HepG2 (cell line): ENCODE measurements around the gene AMIGO1. TPM values are rescaled to one million over a fixed set of nuclear protein-coding genes. Genes with fewer than 3 reads are reported as not detected.

ENCODE experiments used
- KMT2A ChIP-seq: sonication (generic); formaldehyde crosslinking; IDR thresholded peaks from 2 replicates; pipeline ENCODE4 v1.4.0; 2020; ENCODE audit warnings: missing genetic modification reagents
- NFIB ChIP-seq: sonication (generic); formaldehyde crosslinking; IDR thresholded peaks from 2 replicates; pipeline ENCODE4 v1.9.0; 2021; ENCODE audit warnings: missing genetic modification reagents, mild to moderate bottlenecking, borderline replicate concordance
- SALL1 ChIP-seq: sonication (generic); formaldehyde crosslinking; IDR thresholded peaks from 2 replicates; pipeline ENCODE4 v1.8.0; 2022; ENCODE audit warnings: mild to moderate bottlenecking, missing genetic modification reagents
- ZNF10 ChIP-seq: sonication (generic); formaldehyde crosslinking; IDR thresholded peaks from 2 replicates; pipeline ENCODE4 v1.4.0; 2020; ENCODE audit warnings: mild to moderate bottlenecking, low read depth, missing genetic modification reagents, borderline replicate concordance
- ZNF776 ChIP-seq: sonication (generic); formaldehyde crosslinking; IDR thresholded peaks from 2 replicates; pipeline ENCODE4 v1.4.0; 2020; ENCODE audit warnings: mild to moderate bottlenecking, missing genetic modification reagents
- ZSCAN29 ChIP-seq: sonication (generic); formaldehyde crosslinking; conservative IDR thresholded peaks from 2 replicates; pipeline ENCODE4 v1.4.0; 2020; ENCODE audit warnings: mild to moderate bottlenecking, missing genetic modification reagents
- polyA plus RNA-seq, 8 experiments: library from polyadenylated mRNA; depleted of rRNA in 3 of 8; stranded (reverse) in 7 of 8; unstranded in 1 of 8; fragments of >200 nt; fragmentation: Illumina TruSeq in 4 of 8; extraction: Trizol in 4 of 8; gene quantifications; 2 replicates each; pipeline versions ENCODE4 v1.2.1 to v1.2.3, GENCODE V29; 2011 to 2016; ENCODE audit warnings: low read depth in 4 of 8, missing spikeins in 1 of 8, mixed read lengths in 1 of 8; ENCODE audit not compliant: insufficient read depth in 1 of 8
- total RNA-seq, 5 experiments: library from RNA; depleted of rRNA; stranded (reverse); fragments of >200 nt; fragmentation: Illumina TruSeq; extraction: Trizol; gene quantifications; 2 replicates each; pipeline ENCODE4 v1.2.3, GENCODE V29; 2016; ENCODE audit warnings: low read depth in 1 of 5
- TF ChIP-seq, protein P1 (sequence below): sonication (generic); formaldehyde crosslinking; IDR thresholded peaks from 2 replicates; pipeline ENCODE4 v1.4.0; 2020; ENCODE audit warnings: missing genetic modification reagents, borderline replicate concordance
- TF ChIP-seq, protein P2 (sequence below): sonication (generic); formaldehyde crosslinking; conservative IDR thresholded peaks from 2 replicates; pipeline ENCODE4 v1.4.0; 2020; ENCODE audit warnings: missing genetic modification reagents
- TF ChIP-seq, protein P3 (sequence below): sonication (generic); formaldehyde crosslinking; IDR thresholded peaks from 2 replicates; pipeline ENCODE4 v1.8.1; 2023; ENCODE audit warnings: mild to moderate bottlenecking, missing genetic modification reagents, borderline replicate concordance
- TF ChIP-seq, protein P4 (sequence below): sonication (generic); formaldehyde crosslinking; IDR thresholded peaks from 2 replicates; pipeline ENCODE4 v1.4.0; 2020; ENCODE audit warnings: missing genetic modification reagents

AMIGO1 gene
- total and polyA plus RNA-seq, 2 of the 13 experiments (the other 11 are each of a cell fraction or from before 2014, with no cell fraction given): 0.40 to 1.3 TPM

DNA sequence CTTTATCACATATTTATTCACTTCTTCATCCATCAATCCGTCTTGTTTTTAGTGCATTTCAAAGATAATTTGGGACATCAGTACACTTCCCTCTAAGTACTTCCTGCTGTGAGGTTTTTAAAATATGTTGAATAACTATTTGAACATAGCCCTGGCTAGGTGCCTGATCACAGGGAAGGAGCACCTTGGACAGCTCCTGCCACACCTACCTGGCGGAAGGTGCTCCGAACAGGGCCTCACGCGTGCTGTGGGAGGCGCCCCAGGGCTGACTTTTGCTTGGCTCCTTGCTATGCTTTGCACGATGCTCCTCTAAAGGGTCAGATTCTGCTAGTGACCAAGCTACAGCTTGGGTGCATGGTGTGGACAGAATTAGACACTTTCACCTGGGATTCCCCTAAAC is 30.7 kb downstream of the AMIGO1 start (continued):
- TF ChIP-seq, protein P1, sequence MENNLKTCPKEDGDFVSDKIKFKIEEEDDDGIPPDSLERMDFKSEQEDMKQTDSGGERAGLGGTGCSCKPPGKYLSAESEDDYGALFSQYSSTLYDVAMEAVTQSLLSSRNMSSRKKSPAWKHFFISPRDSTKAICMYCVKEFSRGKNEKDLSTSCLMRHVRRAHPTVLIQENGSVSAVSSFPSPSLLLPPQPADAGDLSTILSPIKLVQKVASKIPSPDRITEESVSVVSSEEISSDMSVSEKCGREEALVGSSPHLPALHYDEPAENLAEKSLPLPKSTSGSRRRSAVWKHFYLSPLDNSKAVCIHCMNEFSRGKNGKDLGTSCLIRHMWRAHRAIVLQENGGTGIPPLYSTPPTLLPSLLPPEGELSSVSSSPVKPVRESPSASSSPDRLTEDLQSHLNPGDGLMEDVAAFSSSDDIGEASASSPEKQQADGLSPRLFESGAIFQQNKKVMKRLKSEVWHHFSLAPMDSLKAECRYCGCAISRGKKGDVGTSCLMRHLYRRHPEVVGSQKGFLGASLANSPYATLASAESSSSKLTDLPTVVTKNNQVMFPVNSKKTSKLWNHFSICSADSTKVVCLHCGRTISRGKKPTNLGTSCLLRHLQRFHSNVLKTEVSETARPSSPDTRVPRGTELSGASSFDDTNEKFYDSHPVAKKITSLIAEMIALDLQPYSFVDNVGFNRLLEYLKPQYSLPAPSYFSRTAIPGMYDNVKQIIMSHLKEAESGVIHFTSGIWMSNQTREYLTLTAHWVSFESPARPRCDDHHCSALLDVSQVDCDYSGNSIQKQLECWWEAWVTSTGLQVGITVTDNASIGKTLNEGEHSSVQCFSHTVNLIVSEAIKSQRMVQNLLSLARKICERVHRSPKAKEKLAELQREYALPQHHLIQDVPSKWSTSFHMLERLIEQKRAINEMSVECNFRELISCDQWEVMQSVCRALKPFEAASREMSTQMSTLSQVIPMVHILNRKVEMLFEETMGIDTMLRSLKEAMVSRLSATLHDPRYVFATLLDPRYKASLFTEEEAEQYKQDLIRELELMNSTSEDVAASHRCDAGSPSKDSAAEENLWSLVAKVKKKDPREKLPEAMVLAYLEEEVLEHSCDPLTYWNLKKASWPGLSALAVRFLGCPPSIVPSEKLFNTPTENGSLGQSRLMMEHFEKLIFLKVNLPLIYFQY (CRISPR knock-in tag): no peak
- TF ChIP-seq KMT2A (CRISPR knock-in tag): no peak
- peak; percentile 61 for TF ChIP-seq SALL1 (CRISPR knock-in tag)
- TF ChIP-seq ZNF776 (CRISPR knock-in tag): no peak
- TF ChIP-seq, protein P2, sequence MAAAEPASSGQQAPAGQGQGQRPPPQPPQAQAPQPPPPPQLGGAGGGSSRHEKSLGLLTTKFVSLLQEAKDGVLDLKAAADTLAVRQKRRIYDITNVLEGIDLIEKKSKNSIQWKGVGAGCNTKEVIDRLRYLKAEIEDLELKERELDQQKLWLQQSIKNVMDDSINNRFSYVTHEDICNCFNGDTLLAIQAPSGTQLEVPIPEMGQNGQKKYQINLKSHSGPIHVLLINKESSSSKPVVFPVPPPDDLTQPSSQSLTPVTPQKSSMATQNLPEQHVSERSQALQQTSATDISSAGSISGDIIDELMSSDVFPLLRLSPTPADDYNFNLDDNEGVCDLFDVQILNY (CRISPR knock-in tag): no peak
- TF ChIP-seq, protein P3, sequence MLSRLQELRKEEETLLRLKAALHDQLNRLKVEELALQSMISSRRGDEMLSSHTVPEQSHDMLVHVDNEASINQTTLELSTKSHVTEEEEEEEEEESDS: no peak
- no peak for TF ChIP-seq ZSCAN29 (CRISPR knock-in tag)
- TF ChIP-seq ZNF10 (CRISPR knock-in tag): no peak
- TF ChIP-seq, protein P4, sequence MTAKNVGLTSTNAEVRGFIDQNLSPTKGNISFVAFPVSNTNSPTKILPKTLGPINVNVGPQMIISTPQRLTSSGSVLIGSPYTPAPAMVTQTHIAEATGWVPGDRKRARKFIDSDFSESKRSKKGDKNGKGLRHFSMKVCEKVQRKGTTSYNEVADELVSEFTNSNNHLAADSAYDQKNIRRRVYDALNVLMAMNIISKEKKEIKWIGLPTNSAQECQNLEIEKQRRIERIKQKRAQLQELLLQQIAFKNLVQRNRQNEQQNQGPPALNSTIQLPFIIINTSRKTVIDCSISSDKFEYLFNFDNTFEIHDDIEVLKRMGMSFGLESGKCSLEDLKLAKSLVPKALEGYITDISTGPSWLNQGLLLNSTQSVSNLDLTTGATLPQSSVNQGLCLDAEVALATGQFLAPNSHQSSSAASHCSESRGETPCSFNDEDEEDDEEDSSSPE (CRISPR knock-in tag): no peak
- TF ChIP-seq NFIB: no peak
- TF ChIP-seq, all 625 proteins: peak for 22
